ENCODE results near the gene CFAP73.

GRCh38 chr12:113183030-113183589, 33.6 kb downstream of the CFAP73 start:
- no peak for TF ChIP-seq CTCF (IDR thresholded peaks at IDR 0.05)
- TF ChIP-seq POLR2A (IDR thresholded peaks at IDR 0.05), result no peak
